Lower leg skin (tissue), 4 donors: Measurements from ENCODE around the gene HOMER2. TPM values are rescaled to one million over a fixed set of nuclear protein-coding genes. Genes with fewer than 3 reads are reported as not detected.

Experiments used
- DNase-seq, 2 donors: peaks; one replicate each; pipeline ENCODE4 v3.0.0-alpha.2; 2019; ENCODE audit warnings: low spot score in 2 of 2
- H3K4me3 ChIP-seq: fragments of 200-600 bp; sonication (generic); 2 replicates; pipeline ENCODE4 v1.5.1; 2017; ENCODE audit warnings: mild to moderate bottlenecking, low read depth; ENCODE audit not compliant: poor library complexity, severe bottlenecking
- POLR2A ChIP-seq, 2 donors: fragments of 450-650 bp; IDR thresholded peaks; one replicate each; pipeline ENCODE4 v1.6.1; 2016 to 2017; ENCODE audit warnings: antibody characterized with exemption in 2 of 2, mild to moderate bottlenecking in 1 of 2, moderate library complexity in 1 of 2
- WGBS, 2 donors: methylation state at CpG; one replicate each; pipeline ENCODE4 v1.1.5; 2018; 5-methylcytosine and 5-hydroxymethylcytosine counted together
- intact Hi-C: fragments of 100-400 bp; cut with DNase I; formaldehyde crosslinking; loops from one replicate; pipeline ENCODE4 v1.15.0; 2023; ENCODE audit warnings: low total_unique reads
- total RNA-seq, 4 donors: library from RNA; depleted of rRNA; stranded (reverse); fragments of >200 nt; gene quantifications; one replicate each; pipeline ENCODE4 v1.1.0, GENCODE V29; 2016
- TF ChIP-seq, protein P1 (sequence below), 3 donors: fragments of 450-650 bp; IDR thresholded peaks; one replicate each; pipeline ENCODE4 v1.5.1; 2016; ENCODE audit warnings: antibody characterized with exemption in 3 of 3, mild to moderate bottlenecking in 3 of 3, moderate library complexity in 2 of 3

The HOMER2 gene
- total RNA-seq, 4 donors from 2014 or later: 88.3 to 129 (median 108) TPM

DNA sequence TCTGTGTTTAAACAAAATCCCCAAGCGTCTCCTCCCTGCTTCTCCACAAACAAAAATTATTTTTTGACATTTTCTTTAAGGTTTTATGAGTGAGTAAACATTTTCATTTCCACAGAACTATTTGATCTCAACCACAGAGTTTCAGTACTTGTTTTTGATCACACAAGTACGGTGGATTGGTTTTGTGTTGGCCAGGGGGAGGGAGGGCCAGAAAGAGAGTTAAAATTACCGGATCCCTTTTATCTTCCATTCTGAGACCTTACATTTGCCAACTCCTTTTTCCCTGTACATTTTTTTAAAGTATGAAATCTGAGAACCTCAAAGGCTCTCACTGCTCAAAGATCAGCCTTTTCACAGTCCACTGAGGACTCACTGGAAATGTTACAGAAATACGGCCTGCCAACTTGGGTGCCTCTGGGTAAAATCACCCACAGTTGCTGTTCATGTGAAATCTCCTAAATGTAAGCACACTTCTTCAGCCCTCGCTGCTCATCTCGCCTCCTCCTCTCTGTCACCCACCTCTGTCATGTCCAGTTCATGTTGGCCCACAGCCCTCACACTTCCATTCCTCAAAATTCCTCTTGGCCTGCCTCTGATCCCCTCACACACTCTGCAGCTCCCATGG lies 1.7 kb downstream of the HOMER2 start:
- intact Hi-C loops: no loop called here
- 73 to 74% methylated on average over 6 of the region's 6 CpGs for WGBS, 2 donors
- no peak for DNase-seq
- TF ChIP-seq, protein P1, sequence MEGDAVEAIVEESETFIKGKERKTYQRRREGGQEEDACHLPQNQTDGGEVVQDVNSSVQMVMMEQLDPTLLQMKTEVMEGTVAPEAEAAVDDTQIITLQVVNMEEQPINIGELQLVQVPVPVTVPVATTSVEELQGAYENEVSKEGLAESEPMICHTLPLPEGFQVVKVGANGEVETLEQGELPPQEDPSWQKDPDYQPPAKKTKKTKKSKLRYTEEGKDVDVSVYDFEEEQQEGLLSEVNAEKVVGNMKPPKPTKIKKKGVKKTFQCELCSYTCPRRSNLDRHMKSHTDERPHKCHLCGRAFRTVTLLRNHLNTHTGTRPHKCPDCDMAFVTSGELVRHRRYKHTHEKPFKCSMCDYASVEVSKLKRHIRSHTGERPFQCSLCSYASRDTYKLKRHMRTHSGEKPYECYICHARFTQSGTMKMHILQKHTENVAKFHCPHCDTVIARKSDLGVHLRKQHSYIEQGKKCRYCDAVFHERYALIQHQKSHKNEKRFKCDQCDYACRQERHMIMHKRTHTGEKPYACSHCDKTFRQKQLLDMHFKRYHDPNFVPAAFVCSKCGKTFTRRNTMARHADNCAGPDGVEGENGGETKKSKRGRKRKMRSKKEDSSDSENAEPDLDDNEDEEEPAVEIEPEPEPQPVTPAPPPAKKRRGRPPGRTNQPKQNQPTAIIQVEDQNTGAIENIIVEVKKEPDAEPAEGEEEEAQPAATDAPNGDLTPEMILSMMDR (IDR thresholded peaks at IDR 0.05): no peak
- no peak for TF ChIP-seq POLR2A (IDR thresholded peaks at IDR 0.05)
- no peak overlapping the region for H3K4me3 ChIP-seq

DNA sequence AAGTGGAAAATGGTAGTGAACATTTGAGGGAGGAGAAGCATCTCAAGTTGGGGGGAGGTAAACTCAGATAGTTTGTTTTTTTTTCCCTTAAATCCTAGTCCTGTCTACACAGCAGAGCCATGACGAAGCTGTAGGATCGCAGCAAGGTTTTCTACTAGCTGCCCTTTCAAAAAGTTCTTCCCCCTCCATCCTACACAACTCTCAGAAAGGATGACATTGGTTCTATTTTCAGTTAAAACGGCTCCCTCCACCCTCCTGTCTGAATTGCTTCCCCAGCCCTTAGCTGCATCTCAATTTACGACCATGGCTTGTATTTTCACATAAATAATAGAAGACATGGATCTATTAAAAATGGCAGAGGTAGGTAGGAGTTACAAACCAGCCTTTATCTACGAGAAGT lies 2.2 kb downstream of the HOMER2 start:
- intact Hi-C loops: no loop called here
- no peak for DNase-seq
- H3K4me3 ChIP-seq: no peak overlapping the region
- WGBS, 2 donors: 79% methylated on average over 5 of the region's 5 CpGs
- TF ChIP-seq, protein P1 (IDR thresholded peaks at IDR 0.05): no peak
- TF ChIP-seq POLR2A (IDR thresholded peaks at IDR 0.05): no peak

DNA sequence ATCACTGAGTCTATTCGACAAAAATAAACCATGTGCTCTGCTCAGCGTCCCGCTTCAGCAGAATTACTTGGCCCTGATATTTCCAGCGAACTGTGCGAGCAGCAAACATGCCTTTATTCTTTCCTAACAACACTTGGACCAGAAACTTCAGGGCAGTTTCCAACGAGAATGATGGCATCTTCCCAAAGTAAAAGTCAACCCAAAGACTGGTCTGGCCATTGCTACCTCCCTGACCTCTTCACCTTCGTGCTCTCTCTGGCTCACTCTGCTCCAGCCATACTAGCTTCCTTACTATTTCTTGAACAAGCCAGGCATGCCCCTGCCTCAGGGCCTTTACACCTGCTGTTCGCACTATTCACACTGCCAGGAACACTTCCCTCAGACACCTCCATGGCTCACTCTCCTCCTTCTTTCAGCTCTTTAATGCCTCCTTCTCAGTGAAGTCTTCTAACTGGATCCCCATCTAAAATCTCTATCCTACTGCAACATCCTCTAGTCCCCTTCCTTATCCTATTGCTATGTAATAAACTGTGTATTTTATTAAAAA lies 6.3 kb downstream of the HOMER2 start:
- no peak for DNase-seq
- WGBS, 2 donors: 78 to 89% methylated on average over 8 of the region's 8 CpGs
- no peak overlapping the region for H3K4me3 ChIP-seq
- intact Hi-C loops: no loop called here
- TF ChIP-seq POLR2A (IDR thresholded peaks at IDR 0.05): no peak
- TF ChIP-seq, protein P1 (IDR thresholded peaks at IDR 0.05): no peak

DNA sequence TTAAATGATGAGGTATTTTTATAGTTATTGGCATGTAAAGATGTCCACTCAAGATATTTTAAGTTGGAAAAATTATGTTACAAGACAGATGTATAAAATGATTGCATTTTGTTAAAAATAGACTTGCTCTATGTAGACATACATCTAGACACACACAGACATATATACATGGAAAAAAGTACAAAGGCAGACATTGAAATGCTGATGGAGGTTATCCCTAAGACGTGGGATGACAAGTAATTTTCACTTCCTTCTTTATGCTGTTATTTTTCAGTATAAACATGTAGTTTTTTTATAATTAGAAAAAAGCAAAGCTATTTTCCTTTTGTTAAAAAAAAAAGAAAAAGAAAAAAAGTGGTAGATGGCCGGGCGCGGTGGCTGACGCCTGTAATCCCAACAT lies 7.2 kb downstream of the HOMER2 start:
- TF ChIP-seq POLR2A (IDR thresholded peaks at IDR 0.05): no peak
- TF ChIP-seq, protein P1 (IDR thresholded peaks at IDR 0.05): no peak
- intact Hi-C loops: no loop called here
- WGBS, 2 donors: 79 to 91% methylated on average over 5 of the region's 5 CpGs
- no peak overlapping the region for H3K4me3 ChIP-seq
- no peak for DNase-seq

DNA sequence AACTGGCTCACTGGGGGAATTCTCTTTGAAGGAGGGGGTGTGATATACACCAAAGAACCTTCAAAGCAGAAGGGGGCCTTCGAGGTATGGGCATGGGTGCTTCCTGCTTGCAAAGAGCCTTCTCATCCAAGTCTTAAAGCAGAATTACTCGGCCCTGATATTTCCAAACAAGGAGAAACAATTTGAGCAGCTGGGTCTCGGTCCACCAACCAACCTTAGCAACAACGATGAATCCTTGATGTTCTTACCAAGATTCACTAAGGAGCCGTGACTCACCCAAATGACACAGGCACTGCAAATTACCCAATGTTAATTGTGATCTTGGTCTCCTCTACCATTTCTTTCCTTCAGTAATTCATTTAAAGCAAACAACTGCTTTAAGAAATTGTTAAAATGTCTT lies 7.7 kb downstream of the HOMER2 start:
- intact Hi-C loops: no loop called here
- H3K4me3 ChIP-seq: no peak overlapping the region
- TF ChIP-seq, protein P1 (IDR thresholded peaks at IDR 0.05): no peak
- TF ChIP-seq POLR2A (IDR thresholded peaks at IDR 0.05): no peak
- 75 to 77% methylated on average over 5 of the region's 5 CpGs for WGBS, 2 donors
- no peak for DNase-seq

DNA sequence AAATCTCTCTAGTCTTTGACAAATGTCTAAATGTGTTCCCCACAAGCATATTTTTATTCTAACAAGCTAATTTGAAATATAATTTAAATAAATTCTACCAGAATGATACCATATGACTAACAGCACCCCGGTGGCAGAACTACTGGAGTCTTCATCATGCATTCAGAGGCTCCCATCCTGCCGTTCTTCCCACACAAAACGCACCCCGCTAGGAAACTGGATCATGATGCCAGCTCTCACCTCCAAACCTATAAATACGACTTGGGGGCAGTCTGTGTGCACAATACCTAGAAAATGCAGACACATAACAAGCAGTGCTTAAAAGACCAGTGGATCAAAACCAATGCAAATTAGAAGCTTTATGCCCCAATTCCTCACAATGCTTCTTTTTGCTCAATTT lies 8.5 kb downstream of the HOMER2 start:
- intact Hi-C loops: no loop called here
- TF ChIP-seq, protein P1 (IDR thresholded peaks at IDR 0.05): no peak
- TF ChIP-seq POLR2A (IDR thresholded peaks at IDR 0.05): no peak
- H3K4me3 ChIP-seq: no peak overlapping the region
- WGBS, 2 donors: 71 to 80% methylated on average over 5 of the region's 5 CpGs
- no peak for DNase-seq
